ENCODE results near the gene PRKRA.
"Not testable (repeated sequence)": the region's sequence is repeated elsewhere in the genome, so short reads cannot be mapped to it uniquely, and the experiment has no call there.

PRKRA gene

GRCh38 chr2:178450774-178451525 lies at the start of gene PRKRA, which contains the start of gene PJVK:
PRKRA (minus strand) TSS chr2:178451175; CDS start chr2:178451030, 145 bp downstream.
PJVK (plus strand) TSS chr2:178451378; CDS start chr2:178453410, 2,032 bp downstream.
- DNase-seq = peak; percentile 97

GRCh38 chr2:178499640-178500039 lies 48.7 kb upstream of the PRKRA start:
- DNase-seq = peak; percentile 20

- no peak for DNase-seq
Observed at GRCh38 chr2:178498137-178498536, 47.2 kb upstream of the PRKRA start.

GRCh38 chr2:178496049-178496448 lies 45.1 kb upstream of the PRKRA start:
- no peak for DNase-seq

GRCh38 chr2:178491612-178492011 lies 40.6 kb upstream of the PRKRA start:
- DNase-seq = no peak

GRCh38 chr2:178485356-178485755 lies 34.4 kb upstream of the PRKRA start:
- no peak for DNase-seq

- no peak for DNase-seq
Observed at GRCh38 chr2:178484245-178485041, 33.5 kb upstream of the PRKRA start.

- peak; percentile 56 for DNase-seq
Observed at GRCh38 chr2:178482437-178482836, 31.5 kb upstream of the PRKRA start.

- peak; percentile 87 for DNase-seq
Observed at GRCh38 chr2:178480227-178481181, 29.5 kb upstream of the PRKRA start, which contains the start of gene PLEKHA3. PLEKHA3 (plus strand) TSS chr2:178480457; CDS start chr2:178480870, 413 bp downstream.

- DNase-seq = no peak
Observed at GRCh38 chr2:178479758-178480226, 28.8 kb upstream of the PRKRA start.

- no peak for DNase-seq
Observed at GRCh38 chr2:178479275-178479616, 28.3 kb upstream of the PRKRA start.

- DNase-seq = peak; percentile 87
Observed at GRCh38 chr2:178478439-178479274, 27.7 kb upstream of the PRKRA start, which contains the start of gene FKBP7. FKBP7 (minus strand) TSS chr2:178478600; CDS start chr2:178478499, 101 bp downstream.

GRCh38 chr2:178478130-178478438 lies 27.1 kb upstream of the PRKRA start:
- no peak for DNase-seq

GRCh38 chr2:178477443-178478129 lies 26.6 kb upstream of the PRKRA start:
- DNase-seq = no peak

- DNase-seq = no peak
Observed at GRCh38 chr2:178476477-178476876, 25.5 kb upstream of the PRKRA start.

GRCh38 chr2:178474560-178474959 lies 23.6 kb upstream of the PRKRA start:
- DNase-seq = no peak

- DNase-seq = no peak
Observed at GRCh38 chr2:178473931-178474330, 23.0 kb upstream of the PRKRA start.

- no peak for DNase-seq
Observed at GRCh38 chr2:178473373-178473772, 22.4 kb upstream of the PRKRA start.

GRCh38 chr2:178471313-178471712 lies 20.3 kb upstream of the PRKRA start:
- DNase-seq = not testable (repeated sequence)

- no peak for DNase-seq
Observed at GRCh38 chr2:178469219-178469849, 18.4 kb upstream of the PRKRA start.
